Spleen (tissue), 11 donors: ENCODE results near the gene NRROS. TPM values are rescaled to one million over a fixed set of nuclear protein-coding genes. Genes with fewer than 3 reads are reported as not detected.

Source experiments
- DNase-seq: peaks from one replicate; pipeline ENCODE4 v3.0.0-alpha.2; 2020
- H3K27ac ChIP-seq, 8 donors: fragments of 200-600 bp; sonication (generic) in 7 of 8; 1 replicate in 4 of 8; 2 replicates in 4 of 8; pipeline versions ENCODE4 v1.5.0 to v1.8.0; 2016 to 2021; ENCODE audit warnings: inconsistent platforms in 4 of 8, mild to moderate bottlenecking in 4 of 8, moderate library complexity in 1 of 8
- H3K27me3 ChIP-seq, 7 donors: fragments of 200-600 bp; sonication (generic) in 6 of 7; replicated peaks in 1 of 7; 1 replicate in 4 of 7; 2 replicates in 3 of 7; pipeline versions ENCODE4 v1.5.0 to v1.8.0; 2016 to 2021; ENCODE audit warnings: inconsistent platforms in 3 of 7, mild to moderate bottlenecking in 1 of 7
- H3K36me3 ChIP-seq, 6 donors: fragments of 200-600 bp; sonication (generic) in 5 of 6; 1 replicate in 4 of 6; 2 replicates in 2 of 6; pipeline versions ENCODE4 v1.5.0 to v1.8.0; 2016 to 2021; ENCODE audit warnings: inconsistent platforms in 2 of 6
- H3K4me1 ChIP-seq, 6 donors: fragments of 200-600 bp; sonication (generic) in 5 of 6; 1 replicate in 3 of 6; 2 replicates in 3 of 6; pipeline versions ENCODE4 v1.5.0 to v1.8.0; 2016 to 2021; ENCODE audit warnings: inconsistent platforms in 3 of 6
- H3K4me3 ChIP-seq, 8 donors: fragments of 200-600 bp; sonication (generic) in 7 of 8; 1 replicate in 4 of 8; 2 replicates in 4 of 8; pipeline versions ENCODE4 v1.5.0 to v1.8.0; 2016 to 2021; ENCODE audit warnings: inconsistent platforms in 4 of 8, mild to moderate bottlenecking in 4 of 8, moderate library complexity in 2 of 8
- H3K9me3 ChIP-seq, 8 donors: fragments of 200-600 bp; sonication (generic) in 7 of 8; 1 replicate in 4 of 8; 2 replicates in 4 of 8; pipeline versions ENCODE4 v1.5.0 to v1.8.0; 2016 to 2021; ENCODE audit warnings: inconsistent platforms in 4 of 8
- CTCF ChIP-seq, 11 experiments: fragments of 200-600 bp in 7 of 11; fragments of 450-650 bp in 4 of 11; sonication (generic) in 4 of 11; IDR thresholded peaks in 8 of 11; conservative IDR thresholded peaks in 3 of 11; 1 replicate in 7 of 11; 2 replicates in 4 of 11; pipeline versions ENCODE4 v1.4.0 to v1.8.0; 2016 to 2021; ENCODE audit warnings: antibody characterized with exemption in 11 of 11, inconsistent platforms in 4 of 11, mild to moderate bottlenecking in 1 of 11
- POLR2A ChIP-seq, 3 donors: fragments of 450-650 bp; IDR thresholded peaks; one replicate each; pipeline ENCODE4 v1.5.1; 2017; ENCODE audit warnings: antibody characterized with exemption in 3 of 3, mild to moderate bottlenecking in 1 of 3
- POLR2AphosphoS5 ChIP-seq, 3 donors: sonication (generic); formaldehyde crosslinking; IDR thresholded peaks; one replicate each; pipeline ENCODE4 v1.5.1; 2017; ENCODE audit warnings: antibody characterized with exemption in 3 of 3
- WGBS, 5 donors: extraction: QIAGEN DNeasy Blood & Tissue Kit in 3 of 5; methylation state at CpG; one replicate each; pipeline versions ENCODE4 v1.1.5 to v1.1.7; 2013 to 2018; 5-methylcytosine and 5-hydroxymethylcytosine counted together
- intact Hi-C: fragments of 100-400 bp; cut with DNase I; formaldehyde crosslinking; loops from one replicate; pipeline ENCODE4 v1.15.0; 2023; ENCODE audit warnings: low total_unique reads
- polyA plus RNA-seq, 3 donors: library from polyadenylated mRNA; stranded (reverse); fragments of 200-250 nt; gene quantifications; one replicate each; pipeline ENCODE4 v1.2.1, GENCODE V29; 2013
- total RNA-seq, 7 donors: library from RNA; depleted of rRNA in 3 of 7; stranded (reverse); fragments of >200 nt in 3 of 7; fragmentation: NEBNext Ultra II Directional in 4 of 7; extraction: Animal tissue kit (Norgen Biotek cat#: 25700) in 4 of 7; gene quantifications; one replicate each; pipeline versions ENCODE4 v1.1.0 to v1.2.1, GENCODE V29; 2016 to 2021
- donor health status: healthy with polysubstance abuse.
- donor health status: DM: no; HTN: no; CAD: no; lungs with moderate emphysema.
- donor health status: DM: no; HTN: no; CAD: no.
- donor health status: Bipolar disorder and iron deficiency.
- donor health status: healthy.
- donor health status: DM: no; HTN: no; CAD: no.
- donor health status: DM: yes; HTN: yes; CAD: no.

The NRROS gene
- total and polyA plus RNA-seq, 10 donors, result 7.8 to 35.2 (median 29.9) TPM

GRCh38 chr3:196694941-196695848 is 55.7 kb downstream of the NRROS start:
- H3K4me3 ChIP-seq, result no peak overlapping the region
- no peaks in the 10 kb centered on the region for H3K9me3 ChIP-seq
- TF ChIP-seq POLR2AphosphoS5 (IDR thresholded peaks at IDR 0.05) (no peak), CTCF (IDR thresholded peaks at IDR 0.05 in 8 of 11, conservative IDR thresholded peaks at IDR 0.05 in 3 of 11) (no peak), POLR2A (IDR thresholded peaks at IDR 0.05) (no peak)
- intact Hi-C loops, result no loop called here
- DNase-seq, result no peak
- H3K27ac ChIP-seq, result peak overlapping the region in 1 of 8 donors; percentile 27
- WGBS, 5 donors, result 79 to 91% (median 88%) methylated on average over 16 to 17 of the region's 17 CpGs
- no peaks in the 10 kb centered on the region for H3K36me3 ChIP-seq
- peaks cover 0 to 39% (median 7%) of the 10 kb centered on the region in 6 donors for H3K4me1 ChIP-seq
- no peaks in the 10 kb centered on the region for H3K27me3 ChIP-seq

GRCh38 chr3:196695849-196696226 is 56.3 kb downstream of the NRROS start:
- H3K27ac ChIP-seq, result no peak overlapping the region
- WGBS, 5 donors, result 83 to 89% (median 85%) methylated on average over 5 of the region's 5 CpGs
- intact Hi-C loops, result no loop called here
- no peak for TF ChIP-seq POLR2A (IDR thresholded peaks at IDR 0.05)
- TF ChIP-seq CTCF (IDR thresholded peaks at IDR 0.05 in 8 of 11, conservative IDR thresholded peaks at IDR 0.05 in 3 of 11), result no peak
- TF ChIP-seq POLR2AphosphoS5 (IDR thresholded peaks at IDR 0.05), result no peak
- H3K27me3 ChIP-seq, result no peaks in the 10 kb centered on the region
- no peaks in the 10 kb centered on the region for H3K9me3 ChIP-seq
- no peak for DNase-seq
- peaks cover 0 to 34% (median 7%) of the 10 kb centered on the region in 6 donors for H3K4me1 ChIP-seq
- no peaks in the 10 kb centered on the region for H3K36me3 ChIP-seq
- no peak overlapping the region for H3K4me3 ChIP-seq

- H3K4me3 ChIP-seq, result no peak overlapping the region
- H3K4me1 ChIP-seq, result peaks cover 0 to 25% (median 7%) of the 10 kb centered on the region in 6 donors
- intact Hi-C loops, result no loop called here
- H3K9me3 ChIP-seq, result no peaks in the 10 kb centered on the region
- no peak overlapping the region for H3K27ac ChIP-seq
- DNase-seq, result no peak
- 72 to 89% (median 78%) methylated on average over 5 of the region's 5 CpGs for WGBS, 5 donors
- no peaks in the 10 kb centered on the region for H3K36me3 ChIP-seq
- TF ChIP-seq POLR2AphosphoS5 (IDR thresholded peaks at IDR 0.05), result no peak
- no peak for TF ChIP-seq POLR2A (IDR thresholded peaks at IDR 0.05)
- no peak for TF ChIP-seq CTCF (IDR thresholded peaks at IDR 0.05 in 8 of 11, conservative IDR thresholded peaks at IDR 0.05 in 3 of 11)
- no peaks in the 10 kb centered on the region for H3K27me3 ChIP-seq
Measured at GRCh38 chr3:196697270-196697669, 57.8 kb downstream of the NRROS start.

DNA sequence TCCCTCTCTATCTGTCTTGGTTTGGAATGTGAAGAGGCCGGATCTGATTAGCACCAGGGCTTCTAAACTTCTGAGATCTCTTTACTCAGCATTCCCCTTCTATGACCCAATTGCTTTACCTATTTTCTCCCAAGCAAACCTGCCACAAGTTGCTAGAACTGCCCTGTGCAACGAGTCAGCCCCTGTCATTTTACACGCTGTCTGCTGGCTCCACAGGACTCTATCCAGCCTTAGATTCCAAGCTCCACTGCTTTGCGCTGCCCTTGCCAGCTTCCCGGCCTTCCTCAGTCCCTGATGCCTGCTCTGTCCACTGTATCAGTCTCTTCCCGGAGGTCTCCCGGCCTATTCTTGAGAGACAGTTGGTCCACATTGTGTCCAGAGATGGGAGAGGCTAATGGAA is 60.3 kb downstream of the NRROS start:
- Histone ChIP-seq H3K36me3 (no peaks in the 10 kb centered on the region), H3K9me3 (no peaks in the 10 kb centered on the region), H3K4me1 (peaks cover 0 to 4% (median 0%) of the 10 kb centered on the region in 6 donors), H3K27ac (no peak overlapping the region), H3K27me3 (no peaks in the 10 kb centered on the region), H3K4me3 (no peak overlapping the region)
- no peak for DNase-seq
- no peak for TF ChIP-seq CTCF (IDR thresholded peaks at IDR 0.05 in 8 of 11, conservative IDR thresholded peaks at IDR 0.05 in 3 of 11)
- no peak for TF ChIP-seq POLR2AphosphoS5 (IDR thresholded peaks at IDR 0.05)
- TF ChIP-seq POLR2A (IDR thresholded peaks at IDR 0.05), result no peak
- 89 to 97% (median 91%) methylated on average over 7 of the region's 7 CpGs for WGBS, 5 donors
- intact Hi-C loops, result no loop called here
